WTC11 (cell line): Measurements from ENCODE around the gene TMEM175. TPM values are rescaled to one million over a fixed set of nuclear protein-coding genes. Genes with fewer than 3 reads are reported as not detected.

Experiments
- ATAC-seq: fragments of 200-7000 bp; cut with Tn5 transposase; 2 replicates; pipeline ENCODE4 v1.10.0; 2021; ENCODE audit warnings: mild to moderate bottlenecking, moderate library complexity
- CTCF ChIA-PET: fragments of 300-600 bp; sonication (Branson Sonifier 250); formaldehyde crosslinking; loops from one replicate; lab custom pipeline; 2021; ENCODE audit warnings: antibody characterized with exemption; lab: Charles Lee
- POLR2A ChIA-PET: fragments of 350-600 bp; sonication (Branson Sonifier 250); formaldehyde crosslinking; loops from one replicate; lab custom pipeline; 2021; ENCODE audit warnings: antibody characterized with exemption; lab: Charles Lee
- DNase-seq: peaks from one replicate; pipeline ENCODE4 v3.0.0; 2021; ENCODE audit warnings: low spot score
- H3K27ac Mint-ChIP-seq: 2 replicates; pipeline ENCODE4 v1.8.0; 2021; ENCODE audit warnings: mixed read lengths
- H3K27me3 Mint-ChIP-seq: 2 replicates; pipeline ENCODE4 v1.8.0; 2021; ENCODE audit warnings: low read depth, mild to moderate bottlenecking, moderate library complexity, mixed read lengths
- H3K36me3 Mint-ChIP-seq: 2 replicates; pipeline ENCODE4 v1.8.0; 2021; ENCODE audit warnings: mixed read lengths
- H3K4me1 Mint-ChIP-seq: 2 replicates; pipeline ENCODE4 v1.8.0; 2022; ENCODE audit warnings: mixed read lengths
- H3K4me3 Mint-ChIP-seq: 2 replicates; pipeline ENCODE4 v1.8.0; 2021; ENCODE audit warnings: mild to moderate bottlenecking, moderate library complexity, mixed read lengths
- H3K9me3 Mint-ChIP-seq: 2 replicates; pipeline ENCODE4 v1.8.0; 2021; ENCODE audit warnings: mixed read lengths
- ATF1 ChIP-seq: sonication (generic); formaldehyde crosslinking; IDR thresholded peaks from 2 replicates; pipeline ENCODE4 v1.8.1; 2023; ENCODE audit warnings: mild to moderate bottlenecking, moderate library complexity, missing genetic modification reagents
- ATF2 ChIP-seq: sonication (generic); formaldehyde crosslinking; IDR thresholded peaks from 2 replicates; pipeline ENCODE4 v1.8.1; 2022; ENCODE audit warnings: low read depth, missing genetic modification reagents, borderline replicate concordance
- ATF3 ChIP-seq: sonication (generic); formaldehyde crosslinking; conservative IDR thresholded peaks from 2 replicates; pipeline ENCODE4 v1.8.1; 2022; ENCODE audit warnings: mild to moderate bottlenecking, missing genetic modification reagents
- E2F4 ChIP-seq: sonication (generic); formaldehyde crosslinking; IDR thresholded peaks from 2 replicates; pipeline ENCODE4 v1.8.1; 2022; ENCODE audit warnings: low read depth, mild to moderate bottlenecking, moderate library complexity, missing genetic modification reagents, borderline replicate concordance
- ETV6 ChIP-seq: sonication (generic); formaldehyde crosslinking; IDR thresholded peaks from 2 replicates; pipeline ENCODE4 v1.8.1; 2022; ENCODE audit warnings: mild to moderate bottlenecking, missing genetic modification reagents
- MAX ChIP-seq: sonication (generic); formaldehyde crosslinking; IDR thresholded peaks from 2 replicates; pipeline ENCODE4 v1.8.0; 2022; ENCODE audit warnings: mild to moderate bottlenecking, missing genetic modification reagents
- NFATC4 ChIP-seq: fragments of 250-450 bp; sonication (Bioruptor Pico); IDR thresholded peaks from 2 replicates; pipeline ENCODE4 v1.9.0; 2021; ENCODE audit warnings: mild to moderate bottlenecking
- NFYB ChIP-seq: sonication (generic); formaldehyde crosslinking; conservative IDR thresholded peaks from 2 replicates; pipeline ENCODE4 v1.8.0; 2022; ENCODE audit warnings: low read depth, missing genetic modification reagents
- NR2C2 ChIP-seq: sonication (generic); formaldehyde crosslinking; IDR thresholded peaks from 2 replicates; pipeline ENCODE4 v1.8.0; 2022; ENCODE audit warnings: mild to moderate bottlenecking, missing genetic modification reagents
- OVOL2 ChIP-seq: fragments of 250-450 bp; sonication (Bioruptor Pico); IDR thresholded peaks from 2 replicates; pipeline ENCODE4 v1.9.0; 2021; ENCODE audit warnings: mild to moderate bottlenecking, borderline replicate concordance
- SMAD4 ChIP-seq: sonication (generic); formaldehyde crosslinking; IDR thresholded peaks from 2 replicates; pipeline ENCODE4 v1.8.0; 2022; ENCODE audit warnings: mild to moderate bottlenecking, missing genetic modification reagents
- TEAD1 ChIP-seq: sonication (generic); formaldehyde crosslinking; IDR thresholded peaks from 2 replicates; pipeline ENCODE4 v1.8.0; 2022; ENCODE audit warnings: mild to moderate bottlenecking, missing genetic modification reagents
- ZNF138 ChIP-seq: sonication (generic); formaldehyde crosslinking; conservative IDR thresholded peaks from 2 replicates; pipeline ENCODE4 v1.8.1; 2022; ENCODE audit warnings: mild to moderate bottlenecking, moderate library complexity, missing genetic modification reagents
- ZNF281 ChIP-seq: sonication (generic); formaldehyde crosslinking; IDR thresholded peaks from 2 replicates; pipeline ENCODE4 v1.8.0; 2023; ENCODE audit warnings: mild to moderate bottlenecking, missing genetic modification reagents
- ZNF317 ChIP-seq: sonication (generic); formaldehyde crosslinking; IDR thresholded peaks from 2 replicates; pipeline ENCODE4 v1.8.1; 2023; ENCODE audit warnings: low read depth, mild to moderate bottlenecking, moderate library complexity, missing genetic modification reagents, borderline replicate concordance
- ZNF425 ChIP-seq: fragments of 250-450 bp; sonication (Bioruptor Pico); conservative IDR thresholded peaks from 2 replicates; pipeline ENCODE4 v1.9.0; 2021; ENCODE audit warnings: mild to moderate bottlenecking
- ZNF512 ChIP-seq: sonication (generic); formaldehyde crosslinking; IDR thresholded peaks from 2 replicates; pipeline ENCODE4 v1.8.1; 2022; ENCODE audit warnings: missing genetic modification reagents, borderline replicate concordance
- total RNA-seq: library from RNA; stranded (reverse); gene quantifications from 3 replicates; pipeline ENCODE4 v1.2.3, GENCODE V29; 2021
- TF ChIP-seq, protein P1 (sequence below): fragments of 250-450 bp; sonication (Bioruptor Pico); IDR thresholded peaks from 2 replicates; pipeline ENCODE4 v1.9.0; 2021; ENCODE audit warnings: mild to moderate bottlenecking

Gene TMEM175
- total RNA-seq, 1 experiment from 2014 or later, result 9.2 TPM

GRCh38 chr4:910366-911091 is 21.7 kb upstream of the TMEM175 start:
- peaks cover 5% of the 10 kb centered on the region for H3K4me1 Mint-ChIP-seq
- ChIA-PET CTCF (interaction anchor here (0.7 to 0.8 kb wide), 2 partner anchors 16 to 21 kb away, joined by 3 to 6 read pairs; partner anchors contain the start of gene GAK), POLR2A (no interaction called here)
- H3K36me3 Mint-ChIP-seq, result peaks cover 19% of the 10 kb centered on the region
- no peak for ATAC-seq
- no peaks in the 10 kb centered on the region for H3K27me3 Mint-ChIP-seq
- no peak overlapping the region for H3K27ac Mint-ChIP-seq
- H3K9me3 Mint-ChIP-seq, result peaks cover 9% of the 10 kb centered on the region
- no peak overlapping the region for H3K4me3 Mint-ChIP-seq
- no peak for DNase-seq
- TF ChIP-seq NR2C2 (CRISPR knock-in tag), result no peak
- TF ChIP-seq ZNF425 (CRISPR knock-in tag), result no peak
- no peak for TF ChIP-seq TEAD1 (CRISPR knock-in tag)
- no peak for TF ChIP-seq ATF2
- no peak for TF ChIP-seq MAX (CRISPR knock-in tag)
- TF ChIP-seq E2F4, result no peak
- TF ChIP-seq OVOL2, result no peak
- TF ChIP-seq, protein P1, sequence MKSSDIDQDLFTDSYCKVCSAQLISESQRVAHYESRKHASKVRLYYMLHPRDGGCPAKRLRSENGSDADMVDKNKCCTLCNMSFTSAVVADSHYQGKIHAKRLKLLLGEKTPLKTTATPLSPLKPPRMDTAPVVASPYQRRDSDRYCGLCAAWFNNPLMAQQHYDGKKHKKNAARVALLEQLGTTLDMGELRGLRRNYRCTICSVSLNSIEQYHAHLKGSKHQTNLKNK (CRISPR knock-in tag), result no peak
- no peak for TF ChIP-seq SMAD4
- TF ChIP-seq ZNF138, result no peak
- TF ChIP-seq ETV6, result no peak
- TF ChIP-seq ZNF317 (CRISPR knock-in tag), result no peak
- TF ChIP-seq NFYB (CRISPR knock-in tag), result no peak
- no peak for TF ChIP-seq NFATC4 (CRISPR knock-in tag)
- TF ChIP-seq ZNF281 (CRISPR knock-in tag), result no peak
- no peak for TF ChIP-seq ATF3
- TF ChIP-seq ZNF512 (CRISPR knock-in tag), result no peak
- no peak for TF ChIP-seq ATF1
